Caki2 (cell line): Measurements from ENCODE around the gene GIMAP8. TPM values are rescaled to one million over a fixed set of nuclear protein-coding genes. Genes with fewer than 3 reads are reported as not detected.
"Not testable (repeated sequence)": the region's sequence is repeated elsewhere in the genome, so short reads cannot be mapped to it uniquely, and the experiment has no call there.

Experiments used
- DNase-seq: peaks from one replicate; pipeline ENCODE4 v3.0.0-alpha.2; 2015; ENCODE audit warnings: low read depth
- in situ Hi-C: cut with HindIII; loops from 2 replicates; pipeline ENCODE4 v1.10.0; 2016; ENCODE audit warnings: low sequenced_read_pairs, low pct_unique_long_range_greater_than_20kb, mixed read lengths
- total RNA-seq: library from RNA; depleted of rRNA; stranded (reverse); fragments of >200 nt; shearing (Covaris generic); gene quantifications from 2 replicates; pipeline ENCODE4 v1.2.3, GENCODE V29; 2014; ENCODE audit warnings: low replicate concordance

Gene GIMAP8
- total RNA-seq, 1 experiment from 2014 or later = not detected

- in situ Hi-C loops = no loop called here
- no peak for DNase-seq
Observed at GRCh38 chr7:150481922-150482321, 31.5 kb downstream of the GIMAP8 start.

GRCh38 chr7:150483514-150483913, 33.1 kb downstream of the GIMAP8 start:
- DNase-seq, in situ Hi-C loops: not testable (repeated sequence)

- in situ Hi-C loops, DNase-seq: not testable (repeated sequence)
Observed at GRCh38 chr7:150484071-150484470, 33.6 kb downstream of the GIMAP8 start.

GRCh38 chr7:150487625-150488024, 37.2 kb downstream of the GIMAP8 start:
- in situ Hi-C loops = no loop called here
- no peak for DNase-seq

- DNase-seq = no peak
- in situ Hi-C loops = no loop called here
Observed at GRCh38 chr7:150489782-150490181, 39.4 kb downstream of the GIMAP8 start.

GRCh38 chr7:150493442-150493841, 43.0 kb downstream of the GIMAP8 start:
- in situ Hi-C loops = not testable (repeated sequence)

GRCh38 chr7:150502519-150502918, 52.1 kb downstream of the GIMAP8 start:
- in situ Hi-C loops = no loop called here
- DNase-seq = no peak

More at GRCh38 chr7:150493442-150493841, 43.0 kb downstream of the GIMAP8 start:
- not testable (repeated sequence) for DNase-seq

GRCh38 chr7:150503155-150503554, 52.7 kb downstream of the GIMAP8 start:
- DNase-seq = no peak
- in situ Hi-C loops = no loop called here

GRCh38 chr7:150503581-150503980, 53.2 kb downstream of the GIMAP8 start:
- in situ Hi-C loops = no loop called here
- no peak for DNase-seq

GRCh38 chr7:150507947-150508602, 57.6 kb downstream of the GIMAP8 start:
- in situ Hi-C loops = no loop called here
- DNase-seq = no peak

- in situ Hi-C loops = no loop called here
- no peak for DNase-seq
Observed at GRCh38 chr7:150511048-150511447, 60.6 kb downstream of the GIMAP8 start.

GRCh38 chr7:150513758-150514157, 63.3 kb downstream of the GIMAP8 start:
- no peak for DNase-seq
- in situ Hi-C loops = no loop called here

GRCh38 chr7:150514748-150515222, 64.4 kb downstream of the GIMAP8 start, which contains the start of gene GIMAP7:
GIMAP7 (plus strand) TSS chr7:150514872; CDS start chr7:150519975, 5,103 bp downstream.
- in situ Hi-C loops = no loop called here
- no peak for DNase-seq

GRCh38 chr7:150515248-150516147, 65.1 kb downstream of the GIMAP8 start:
- DNase-seq = no peak

GRCh38 chr7:150516956-150517745, 66.7 kb downstream of the GIMAP8 start:
- in situ Hi-C loops = no loop called here
- no peak for DNase-seq

More at GRCh38 chr7:150515248-150516147, 65.1 kb downstream of the GIMAP8 start:
- in situ Hi-C loops = no loop called here

GRCh38 chr7:150519310-150519709, 68.9 kb downstream of the GIMAP8 start:
- in situ Hi-C loops = no loop called here

GRCh38 chr7:150520145-150520544, 69.7 kb downstream of the GIMAP8 start:
- DNase-seq = no peak

More at GRCh38 chr7:150519310-150519709, 68.9 kb downstream of the GIMAP8 start:
- no peak for DNase-seq

GRCh38 chr7:150522931-150523330, 72.5 kb downstream of the GIMAP8 start:
- in situ Hi-C loops, DNase-seq: not testable (repeated sequence)

More at GRCh38 chr7:150520145-150520544, 69.7 kb downstream of the GIMAP8 start:
- in situ Hi-C loops = no loop called here
